Measurements from ENCODE around the gene ARHGEF4. TPM values are rescaled to one million over a fixed set of nuclear protein-coding genes. Genes with fewer than 3 reads are reported as not detected.
A peak's percentile ranks its signal among the peaks of the same experiment; 100 is the strongest.

ARHGEF4 gene
- total RNA-seq = 10 to 100 TPM in 1 of 3 donors, 1 to 10 TPM in 1, under 1 TPM in 1; 0.94 to 14.0 (median 1.5) TPM
- long read RNA-seq, donor 1, partial matches to known transcripts = 4 of 55 reads
- long read RNA-seq, donor 1, other reads (novel, unspliced or antisense) = 51 of 55 reads
- long read RNA-seq, donor 2 = 0 reads

GRCh38 chr2:130836501-130837174 is at the start of gene ARHGEF4:
ARHGEF4 (plus strand) TSS chr2:130836914; CDS start chr2:130836954, 40 bp downstream.
- DNase-seq (peak; percentile 57 to 82 (median 71)), ATAC-seq (peak; percentile 89)
- peaks cover 7% of the 10 kb centered on the region for H3K4me1 ChIP-seq (ENCODE audit: low read depth)
- H3K9me3 ChIP-seq = no peaks in the 10 kb centered on the region
- TF ChIP-seq CTCF (IDR thresholded peaks at IDR 0.05) = no peak
- intact Hi-C loops (cut with DNase I, micrococcal nuclease) = no loop called here
- H3K4me3 ChIP-seq = no peak within 1 kb of the TSS
- no peaks in the 10 kb centered on the region for H3K36me3 ChIP-seq (ENCODE audit: low read depth)

- intact Hi-C loops (cut with DNase I, micrococcal nuclease) = no loop called here
- ATAC-seq = no peak
- Histone ChIP-seq H3K9me3 (no peaks in the 10 kb centered on the region), H3K4me3 (no peak overlapping the region), H3K4me1 (ENCODE audit: low read depth) (no peaks in the 10 kb centered on the region), H3K36me3 (ENCODE audit: low read depth) (no peaks in the 10 kb centered on the region)
- no peak for TF ChIP-seq CTCF (IDR thresholded peaks at IDR 0.05)
- no peak for DNase-seq
Observed at GRCh38 chr2:130787841-130788240, 48.9 kb upstream of the ARHGEF4 start.

- ATAC-seq = no peak
- TF ChIP-seq CTCF (IDR thresholded peaks at IDR 0.05) = no peak
- no peaks in the 10 kb centered on the region for H3K4me1 ChIP-seq (ENCODE audit: low read depth)
- no peaks in the 10 kb centered on the region for H3K36me3 ChIP-seq (ENCODE audit: low read depth)
- H3K4me3 ChIP-seq = no peak overlapping the region
- intact Hi-C loops (cut with DNase I, micrococcal nuclease) = no loop called here
- H3K9me3 ChIP-seq = no peaks in the 10 kb centered on the region
- no peak for DNase-seq
Observed at GRCh38 chr2:130790312-130790711, 46.4 kb upstream of the ARHGEF4 start.

- no peaks in the 10 kb centered on the region for H3K36me3 ChIP-seq (ENCODE audit: low read depth)
- TF ChIP-seq CTCF (IDR thresholded peaks at IDR 0.05) = no peak
- intact Hi-C loops (cut with DNase I, micrococcal nuclease) = no loop called here
- ATAC-seq (peak; percentile 65), DNase-seq (peak in 1 of 3 donors; percentile 31)
- H3K9me3 ChIP-seq = no peaks in the 10 kb centered on the region
- H3K4me3 ChIP-seq = no peak overlapping the region
- H3K4me1 ChIP-seq (ENCODE audit: low read depth) = no peaks in the 10 kb centered on the region
Observed at GRCh38 chr2:130790804-130791616, 45.7 kb upstream of the ARHGEF4 start.

GRCh38 chr2:130791617-130791939 is 45.1 kb upstream of the ARHGEF4 start:
- DNase-seq (peak in 1 of 3 donors; percentile 31), ATAC-seq (peak; percentile 69)
- Histone ChIP-seq H3K4me3 (no peak overlapping the region), H3K9me3 (no peaks in the 10 kb centered on the region), H3K36me3 (ENCODE audit: low read depth) (no peaks in the 10 kb centered on the region), H3K4me1 (ENCODE audit: low read depth) (no peaks in the 10 kb centered on the region)
- intact Hi-C loops (cut with DNase I, micrococcal nuclease) = no loop called here
- no peak for TF ChIP-seq CTCF (IDR thresholded peaks at IDR 0.05)
